ENCODE results near the gene UBN2.

DNA sequence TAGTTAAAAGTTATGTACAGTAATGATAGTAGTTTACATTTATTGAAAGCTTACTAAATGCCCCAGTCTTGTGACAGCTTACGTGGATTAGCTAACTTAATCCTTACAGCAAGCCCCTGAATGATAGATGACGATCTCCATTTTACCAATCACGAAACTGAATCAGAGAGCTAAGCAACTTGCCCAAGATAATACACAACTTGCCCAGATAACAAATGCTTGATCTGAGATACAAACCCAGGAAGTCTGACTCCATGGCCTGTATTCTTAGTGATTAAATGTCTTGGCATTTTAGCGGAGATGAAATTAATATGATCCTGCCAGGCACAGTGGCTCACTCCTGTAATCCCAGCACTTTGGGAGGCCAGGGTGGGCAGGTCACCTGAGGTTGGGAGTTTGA, 63.2 kb downstream of the UBN2 start:
- TF ChIP-seq, protein P1, sequence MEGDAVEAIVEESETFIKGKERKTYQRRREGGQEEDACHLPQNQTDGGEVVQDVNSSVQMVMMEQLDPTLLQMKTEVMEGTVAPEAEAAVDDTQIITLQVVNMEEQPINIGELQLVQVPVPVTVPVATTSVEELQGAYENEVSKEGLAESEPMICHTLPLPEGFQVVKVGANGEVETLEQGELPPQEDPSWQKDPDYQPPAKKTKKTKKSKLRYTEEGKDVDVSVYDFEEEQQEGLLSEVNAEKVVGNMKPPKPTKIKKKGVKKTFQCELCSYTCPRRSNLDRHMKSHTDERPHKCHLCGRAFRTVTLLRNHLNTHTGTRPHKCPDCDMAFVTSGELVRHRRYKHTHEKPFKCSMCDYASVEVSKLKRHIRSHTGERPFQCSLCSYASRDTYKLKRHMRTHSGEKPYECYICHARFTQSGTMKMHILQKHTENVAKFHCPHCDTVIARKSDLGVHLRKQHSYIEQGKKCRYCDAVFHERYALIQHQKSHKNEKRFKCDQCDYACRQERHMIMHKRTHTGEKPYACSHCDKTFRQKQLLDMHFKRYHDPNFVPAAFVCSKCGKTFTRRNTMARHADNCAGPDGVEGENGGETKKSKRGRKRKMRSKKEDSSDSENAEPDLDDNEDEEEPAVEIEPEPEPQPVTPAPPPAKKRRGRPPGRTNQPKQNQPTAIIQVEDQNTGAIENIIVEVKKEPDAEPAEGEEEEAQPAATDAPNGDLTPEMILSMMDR (IDR thresholded peaks at IDR 0.05; ENCODE audit: low read length) = no peak
- TF ChIP-seq EZH2 (IDR thresholded peaks at IDR 0.05; ENCODE audit: borderline replicate concordance, low read length) = no peak

Data from OCI-LY1 (cell line).